CMK (cell line): ENCODE results near the gene CCL7.

Experiments
- DNase-seq: peaks from one replicate; pipeline ENCODE4 v3.0.0-alpha.2; 2010; ENCODE audit warnings: low read depth

The CCL7 gene

GRCh38 chr17:34287875-34288274 lies 17.9 kb downstream of the CCL7 start:
- no peak for DNase-seq

- DNase-seq, result no peak
These were observed 20.6 kb downstream of the CCL7 start for GRCh38 chr17:34290586-34290985.

- no peak for DNase-seq
These were observed 21.8 kb downstream of the CCL7 start for GRCh38 chr17:34291721-34292348.

- no peak for DNase-seq
These were observed 29.0 kb downstream of the CCL7 start for GRCh38 chr17:34299027-34299426.

- no peak for DNase-seq
These were observed 30.0 kb downstream of the CCL7 start for GRCh38 chr17:34299956-34300577.

- no peak for DNase-seq
These were observed 30.8 kb downstream of the CCL7 start for GRCh38 chr17:34300652-34301370.

GRCh38 chr17:34301986-34302385 lies 32.0 kb downstream of the CCL7 start:
- DNase-seq, result no peak

GRCh38 chr17:34302636-34303035 lies 32.6 kb downstream of the CCL7 start:
- no peak for DNase-seq

- DNase-seq, result no peak
These were observed 33.6 kb downstream of the CCL7 start for GRCh38 chr17:34303606-34304005.

GRCh38 chr17:34305061-34305460 lies 35.0 kb downstream of the CCL7 start:
- DNase-seq, result no peak

- DNase-seq, result no peak
These were observed 35.6 kb downstream of the CCL7 start for GRCh38 chr17:34305606-34306005.

GRCh38 chr17:34306466-34306865 lies 36.4 kb downstream of the CCL7 start:
- DNase-seq, result no peak

GRCh38 chr17:34307110-34307509 lies 37.1 kb downstream of the CCL7 start:
- no peak for DNase-seq

GRCh38 chr17:34308371-34308770 lies 38.4 kb downstream of the CCL7 start:
- no peak for DNase-seq

GRCh38 chr17:34311291-34311690 lies 41.3 kb downstream of the CCL7 start:
- DNase-seq, result no peak

- no peak for DNase-seq
These were observed 42.1 kb downstream of the CCL7 start for GRCh38 chr17:34312080-34312479.

GRCh38 chr17:34313164-34313563 lies 43.1 kb downstream of the CCL7 start:
- no peak for DNase-seq

- no peak for DNase-seq
These were observed 44.3 kb downstream of the CCL7 start for GRCh38 chr17:34314279-34314678.

- DNase-seq, result no peak
These were observed 48.5 kb downstream of the CCL7 start for GRCh38 chr17:34318474-34318873.

- no peak for DNase-seq
These were observed 49.0 kb downstream of the CCL7 start, which contains the start of gene CCL8 for GRCh38 chr17:34319039-34319483. TSS of gene CCL8 (plus strand) at chr17:34319435. CDS start at chr17:34319502, 67 bp downstream.
